ENCODE measurements around the gene PLEKHA1.
A peak's percentile ranks its signal among the peaks of the same experiment; 100 is the strongest.

Gene PLEKHA1

DNA sequence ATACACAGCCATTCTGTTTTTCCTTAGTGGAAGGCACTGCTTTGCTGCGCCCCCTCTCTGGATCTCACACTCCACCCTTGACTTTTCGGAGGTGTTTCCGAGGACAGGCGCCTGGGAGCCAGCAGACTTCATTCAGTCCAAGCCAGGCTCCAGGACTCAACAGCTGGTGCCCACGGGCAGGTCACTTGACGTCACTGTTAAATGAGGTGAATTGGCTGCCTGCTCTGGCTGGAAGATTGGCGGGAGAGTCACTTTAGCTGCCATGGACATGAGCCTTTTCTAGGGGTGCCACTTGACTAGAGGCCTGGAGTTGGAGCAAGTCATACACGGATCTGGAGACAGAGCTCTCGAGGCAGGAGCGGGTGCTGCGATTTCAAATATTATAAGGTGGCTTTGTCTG lies 90.1 kb downstream of the PLEKHA1 start:
- intact Hi-C loops (cut with DNase I): loop anchor here (5.0 kb wide), 1 partner anchor 38 kb away; no protein-coding TSS in a partner anchor
- DNase-seq: peak in 1 of 42 donors; percentile 66

DNA sequence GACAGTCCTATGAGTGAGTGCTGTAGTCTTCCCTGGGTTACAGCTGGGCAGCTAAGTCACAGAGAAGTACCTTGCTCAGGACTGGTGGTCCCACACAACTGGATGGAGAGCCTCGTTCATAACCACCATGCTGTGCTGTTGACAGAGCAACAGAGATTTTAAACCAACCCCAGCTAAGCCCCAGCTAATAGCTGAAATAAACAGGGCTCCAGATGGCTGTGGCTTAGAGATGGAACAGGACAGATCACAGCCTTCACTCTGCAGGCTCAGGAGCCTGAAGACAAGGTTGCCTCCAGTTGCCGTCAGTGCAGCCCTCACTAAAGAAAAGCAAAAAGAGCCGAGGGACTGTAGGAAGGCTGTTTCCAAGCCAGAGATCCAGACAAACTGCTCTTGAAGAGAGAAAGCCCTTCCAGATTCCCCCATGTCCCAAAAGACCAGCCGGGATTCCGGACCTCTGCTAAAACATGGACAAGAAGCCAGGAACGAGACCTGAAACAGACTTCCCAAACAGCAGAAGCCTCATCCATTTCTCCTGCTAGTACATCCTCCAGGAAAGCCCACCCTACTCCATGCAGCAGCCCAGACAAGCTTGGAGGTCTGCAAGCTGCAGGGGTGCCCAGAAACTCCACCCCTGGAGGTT lies 91.0 kb downstream of the PLEKHA1 start:
- peak in 1 of 42 donors; percentile 43 for DNase-seq
- intact Hi-C loops (cut with DNase I): no loop called here

DNA sequence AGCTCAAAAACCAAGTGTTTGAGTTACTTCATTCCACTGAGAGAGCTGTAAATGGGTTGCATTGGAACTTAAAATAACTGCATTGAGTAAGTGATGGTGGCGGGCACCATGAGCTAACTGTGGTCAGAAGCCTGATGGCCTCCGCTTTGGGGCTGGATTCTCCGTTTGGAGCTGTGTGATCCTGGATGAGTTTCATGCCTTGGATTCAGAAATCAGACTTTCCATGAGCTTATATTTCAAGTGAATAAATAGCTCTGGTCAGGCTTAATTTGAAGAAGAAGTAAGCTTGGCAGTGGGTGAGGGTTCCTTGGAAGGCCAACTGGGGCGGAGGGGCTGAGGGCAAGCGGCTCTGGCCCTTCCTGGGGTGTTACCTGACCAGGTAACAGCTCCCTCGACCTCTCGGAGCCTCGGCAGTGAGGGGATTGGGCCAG lies 92.5 kb downstream of the PLEKHA1 start:
- intact Hi-C loops (cut with DNase I): no loop called here
- DNase-seq: peak in 1 of 42 donors; percentile 58

DNA sequence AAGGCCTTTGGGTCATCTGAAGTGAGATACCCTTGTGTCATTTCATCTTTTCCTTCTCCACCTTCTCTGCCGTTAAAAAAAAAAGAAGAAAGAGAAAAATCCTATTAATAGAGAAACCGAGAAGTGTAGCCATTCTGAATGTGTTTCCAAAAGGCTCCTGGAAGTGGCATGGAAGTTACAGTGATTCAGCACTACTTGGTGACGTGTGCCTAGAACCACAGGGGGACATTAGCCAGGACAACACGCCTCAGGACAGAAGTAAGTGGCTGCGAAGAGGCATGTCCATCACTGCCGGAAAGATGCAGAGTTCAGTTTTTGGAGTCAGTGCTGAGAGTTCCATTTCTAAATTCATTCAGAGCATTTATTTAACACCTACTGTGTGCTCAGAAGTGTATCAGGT lies 93.2 kb downstream of the PLEKHA1 start:
- intact Hi-C loops (cut with DNase I): no loop called here
- DNase-seq: peak in 1 of 42 donors; percentile 41

DNA sequence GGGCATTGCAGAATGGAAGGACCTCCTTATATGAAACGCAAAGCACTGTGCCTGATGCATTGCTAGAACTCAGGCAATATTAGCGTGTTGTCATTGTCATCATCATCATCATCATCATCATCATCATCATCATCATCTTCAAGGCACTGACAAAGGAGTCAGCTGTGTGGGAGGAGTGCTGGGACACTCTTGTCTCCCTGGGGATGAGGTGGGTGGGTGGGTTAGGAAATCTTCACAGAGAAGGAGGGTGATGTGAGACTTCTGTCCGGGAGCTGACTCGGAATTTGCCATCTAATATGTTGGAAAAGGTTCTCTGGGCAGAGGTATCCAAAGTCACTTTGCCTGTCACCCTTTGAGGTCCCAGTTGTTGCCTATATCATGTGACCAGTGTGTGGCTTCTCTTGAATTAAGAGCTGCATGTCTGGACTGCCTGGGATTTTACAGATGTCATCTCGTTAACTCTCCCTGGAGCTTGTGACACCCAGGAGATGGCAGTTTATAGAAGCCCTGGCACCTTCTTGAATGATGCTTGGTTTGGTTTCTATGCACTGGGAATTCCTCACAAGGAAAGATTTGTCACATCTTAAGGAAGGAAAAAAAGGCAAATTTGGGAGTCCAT lies 93.9 kb downstream of the PLEKHA1 start:
- DNase-seq: peak in 1 of 42 donors; percentile 41
- intact Hi-C loops (cut with DNase I): no loop called here

DNA sequence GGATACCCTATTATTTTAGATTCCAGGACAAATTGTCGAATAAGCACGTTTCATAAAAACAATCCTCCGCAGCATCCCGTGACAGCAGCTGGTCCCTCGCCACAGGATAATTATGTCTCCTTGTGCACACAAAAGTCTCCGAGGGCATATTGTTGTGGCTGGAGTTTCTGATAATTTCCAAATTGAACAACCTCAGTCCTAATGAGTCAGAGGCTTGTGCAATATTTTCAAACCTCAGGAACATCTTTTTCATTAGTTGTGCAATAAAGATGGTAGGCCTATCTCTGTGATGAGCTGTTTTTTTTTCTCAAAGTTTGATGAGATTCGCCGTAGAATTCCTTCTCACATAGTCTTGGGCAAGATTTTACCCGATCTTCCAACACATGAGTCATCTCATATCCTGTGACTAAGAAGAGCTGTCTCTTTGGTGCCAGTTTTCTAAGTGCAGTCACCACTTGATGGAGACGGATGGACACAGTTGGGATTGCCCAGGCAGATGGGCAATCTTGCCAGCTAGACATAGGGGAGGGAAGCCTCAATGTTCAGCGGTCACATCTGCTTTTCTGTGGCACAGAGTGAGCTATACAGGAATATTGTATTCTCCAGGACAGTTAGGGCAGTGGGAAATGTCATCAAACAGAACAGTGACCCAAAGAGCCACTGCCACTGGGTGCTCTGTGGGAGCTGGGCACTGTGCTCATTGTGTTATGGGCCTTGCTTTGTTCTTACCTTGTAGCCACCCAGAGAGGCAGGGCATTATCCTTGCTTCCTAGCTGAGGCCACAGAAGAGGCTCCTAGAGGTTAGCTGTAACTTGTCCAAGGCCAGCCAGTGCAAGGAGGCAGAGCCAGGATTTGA lies 94.6 kb downstream of the PLEKHA1 start:
- intact Hi-C loops (cut with DNase I): no loop called here
- peak in 10 of 42 donors; percentile 29 to 78 (median 58) for DNase-seq

DNA sequence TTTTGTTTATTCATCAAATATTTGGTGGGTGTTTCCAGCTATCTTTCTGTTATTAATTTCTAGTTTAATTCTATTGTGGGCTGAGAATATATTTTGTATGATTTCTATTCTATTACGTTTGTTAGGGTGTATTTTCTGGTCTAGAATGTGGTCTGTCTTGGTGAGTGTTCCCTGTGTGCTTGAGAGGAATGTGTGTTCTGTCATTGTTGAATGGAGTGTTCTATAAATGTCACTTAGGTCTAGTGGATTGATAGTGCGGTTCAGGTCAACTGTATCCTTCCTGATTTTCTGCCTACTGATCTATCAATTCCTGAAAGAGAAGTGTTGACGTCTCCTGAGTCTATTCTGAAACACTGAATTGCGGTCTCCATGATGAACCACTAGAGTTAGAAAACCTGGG lies 95.3 kb downstream of the PLEKHA1 start:
- no peak for DNase-seq
- intact Hi-C loops (cut with DNase I): no loop called here

DNA sequence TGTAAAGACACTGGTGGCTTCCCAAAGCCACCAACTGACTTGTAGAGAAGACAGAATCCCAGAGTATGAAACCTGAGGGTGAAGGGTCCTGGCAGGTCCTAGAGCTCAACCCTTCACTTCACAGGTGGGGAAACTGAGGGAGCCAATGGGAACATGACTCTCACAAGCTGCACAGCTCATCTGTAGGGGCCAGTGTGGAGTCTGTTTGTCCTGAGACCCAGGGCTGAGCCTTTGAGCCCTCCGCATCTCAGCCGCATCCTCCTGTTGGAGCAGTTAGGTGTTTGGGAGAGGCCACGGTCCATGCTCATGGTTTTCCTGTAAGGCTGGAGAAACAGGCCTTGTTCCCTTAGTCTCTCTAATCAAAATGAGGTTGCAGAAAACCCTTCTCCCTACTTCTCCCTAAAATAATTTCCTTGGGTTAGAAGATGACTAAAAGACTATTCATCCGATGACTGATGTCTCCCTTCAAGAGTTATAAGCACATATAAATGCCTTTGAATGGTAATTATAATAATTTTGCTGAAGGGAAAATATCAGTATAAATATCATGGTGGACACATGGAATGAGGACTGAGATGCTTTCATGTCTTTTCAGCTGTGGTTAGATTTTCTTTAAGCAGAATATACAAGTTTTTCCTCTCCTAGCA lies 97.1 kb downstream of the PLEKHA1 start:
- DNase-seq: peak in 1 of 42 donors; percentile 8
- intact Hi-C loops (cut with DNase I): no loop called here

- peak in 1 of 42 donors; percentile 4 for DNase-seq
- intact Hi-C loops (cut with DNase I): no loop called here
Observed at GRCh38 chr10:122473116-122473515, 98.6 kb downstream of the PLEKHA1 start.

GRCh38 chr10:122474131-122474818 lies 99.8 kb downstream of the PLEKHA1 start:
- peak in 9 of 42 donors; percentile 4 to 62 (median 45) for DNase-seq
- intact Hi-C loops (cut with DNase I): no loop called here

DNA sequence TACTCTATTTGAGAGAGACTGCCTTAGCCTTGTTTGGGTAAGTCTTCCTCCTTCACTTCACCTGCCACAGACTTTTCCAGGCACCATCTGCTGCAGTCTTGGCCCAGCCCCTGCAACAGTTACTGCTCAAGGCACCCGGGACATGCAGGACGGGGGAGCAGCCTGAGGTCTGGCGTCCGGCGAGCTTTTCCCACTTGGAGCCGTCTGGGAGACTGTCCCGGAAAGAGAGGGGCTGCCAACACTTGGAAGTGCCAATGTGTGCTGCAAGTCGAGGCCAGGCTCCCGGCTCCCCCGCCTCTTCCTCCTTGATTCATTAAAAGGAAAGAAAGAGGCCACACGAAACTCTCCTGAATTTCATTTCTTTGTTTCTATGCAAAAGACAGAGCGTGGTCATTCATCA lies 100.6 kb downstream of the PLEKHA1 start:
- intact Hi-C loops (cut with DNase I): no loop called here
- peak in 37 of 42 donors; percentile 56 to 87 (median 74) for DNase-seq

- peak in 10 of 42 donors; percentile 31 to 80 (median 58) for DNase-seq
- intact Hi-C loops (cut with DNase I): no loop called here
Observed at GRCh38 chr10:122475591-122476332, 101.3 kb downstream of the PLEKHA1 start.

- peak in 4 of 42 donors; percentile 3 to 26 (median 13) for DNase-seq
- intact Hi-C loops (cut with DNase I): no loop called here
Observed at GRCh38 chr10:122476333-122476695, 101.8 kb downstream of the PLEKHA1 start.

- intact Hi-C loops (cut with DNase I): no loop called here
- DNase-seq: peak in 5 of 42 donors; percentile 3 to 17 (median 9)
Observed at GRCh38 chr10:122477436-122477835, 102.9 kb downstream of the PLEKHA1 start.

GRCh38 chr10:122478971-122479370 lies 104.5 kb downstream of the PLEKHA1 start:
- intact Hi-C loops (cut with DNase I): no loop called here
- DNase-seq: peak in 22 of 42 donors; percentile 42 to 84 (median 66)

DNA sequence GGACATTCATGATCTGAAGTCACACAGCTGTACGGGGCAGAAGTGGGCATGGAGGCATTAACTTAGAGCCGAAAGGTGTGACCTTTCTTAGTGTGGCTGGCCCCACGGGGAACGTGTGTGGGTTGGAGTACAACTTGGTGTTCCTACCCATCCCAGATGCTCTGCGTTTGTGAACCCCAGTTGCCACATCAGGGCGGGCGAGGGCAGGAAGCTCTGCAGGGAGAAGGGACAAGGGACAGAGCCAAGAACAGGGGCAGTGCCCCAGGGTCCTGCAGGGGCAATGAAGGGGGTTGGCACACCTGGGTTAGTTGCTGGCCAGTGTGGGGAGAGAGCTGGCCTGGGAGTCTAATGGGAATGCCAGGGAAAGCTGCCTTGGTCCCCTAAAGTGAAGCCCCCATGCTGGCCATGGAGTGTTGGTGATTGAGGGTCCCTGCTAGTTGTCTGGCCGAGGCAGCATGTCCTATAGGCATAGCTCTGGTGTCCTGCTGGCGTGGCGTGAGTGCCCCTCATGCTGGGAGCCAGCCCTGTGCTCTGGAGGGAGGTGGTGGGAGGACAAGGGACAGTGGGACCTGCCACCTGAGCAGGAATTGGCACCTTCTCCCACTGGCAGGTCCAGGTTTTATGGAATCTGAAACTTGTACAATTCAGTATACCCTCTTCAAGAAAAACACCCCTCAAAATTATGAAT lies 105.8 kb downstream of the PLEKHA1 start:
- intact Hi-C loops (cut with DNase I): no loop called here
- peak in 3 of 42 donors; percentile 19 to 34 (median 27) for DNase-seq

- intact Hi-C loops (cut with DNase I): no loop called here
Observed at GRCh38 chr10:122481296-122482056, 107.0 kb downstream of the PLEKHA1 start.

More at GRCh38 chr10:122481296-122482056, 107.0 kb downstream of the PLEKHA1 start:
- DNase-seq: peak in 3 of 42 donors; percentile 18 to 34 (median 30)

Measured in head of caudate nucleus (tissue), 42 donors.